Parathyroid adenoma (tissue), 2 donors: Measurements from ENCODE around the gene HOXD13.

ENCODE experiments used
- H2AFZ ChIP-seq: fragments of 300-600 bp; sonication (generic); one replicate; pipeline ENCODE4 v1.7.0; 2017; ENCODE audit warnings: antibody characterized with exemption, mild to moderate bottlenecking
- H3K27ac ChIP-seq: fragments of 300-600 bp; sonication (generic); one replicate; pipeline ENCODE4 v1.7.0; 2017
- H3K27me3 ChIP-seq: fragments of 300-600 bp; sonication (generic); one replicate; pipeline ENCODE4 v1.7.0; 2017; ENCODE audit warnings: low read length; ENCODE audit not compliant: control insufficient read depth, insufficient read depth
- H3K36me3 ChIP-seq: fragments of 300-600 bp; sonication (generic); one replicate; pipeline ENCODE4 v1.7.0; 2017; ENCODE audit warnings: low read length; ENCODE audit not compliant: control insufficient read depth, insufficient read depth
- H3K4me1 ChIP-seq: fragments of 300-600 bp; sonication (generic); one replicate; pipeline ENCODE4 v1.7.0; 2017; ENCODE audit warnings: control low read depth
- H3K4me2 ChIP-seq: fragments of 300-600 bp; sonication (generic); one replicate; pipeline ENCODE4 v1.7.0; 2017; ENCODE audit warnings: low read length
- H3K4me3 ChIP-seq: fragments of 300-600 bp; sonication (generic); one replicate; pipeline ENCODE4 v1.7.0; 2017; ENCODE audit warnings: low read depth, low read length
- H3K79me2 ChIP-seq: fragments of 300-600 bp; sonication (generic); one replicate; pipeline ENCODE4 v1.7.0; 2017; ENCODE audit warnings: control low read depth
- H3K9ac ChIP-seq: fragments of 300-600 bp; sonication (generic); one replicate; pipeline ENCODE4 v1.7.0; 2017; ENCODE audit warnings: mild to moderate bottlenecking
- H3K9me3 ChIP-seq: fragments of 300-600 bp; sonication (generic); one replicate; pipeline ENCODE4 v1.7.0; 2017; ENCODE audit warnings: low read length; ENCODE audit not compliant: control insufficient read depth
- CTCF ChIP-seq: fragments of 300-600 bp; sonication (generic); IDR thresholded peaks from one replicate; pipeline ENCODE4 v1.7.0; 2017; ENCODE audit warnings: antibody characterized with exemption, mild to moderate bottlenecking
- donor health status: primary hyperparathyroidism.

The HOXD13 gene

GRCh38 chr2:176138923-176139660 is 46.6 kb downstream of the HOXD13 start:
- Histone ChIP-seq H3K4me2 (no peak overlapping the region), H3K27me3 (peaks cover 22% of the 10 kb centered on the region), H3K36me3 (no peaks in the 10 kb centered on the region), H3K4me3 (no peak overlapping the region), H2AFZ (no peak overlapping the region), H3K9me3 (no peaks in the 10 kb centered on the region), H3K27ac (no peak overlapping the region), H3K9ac (no peak overlapping the region), H3K4me1 (no peaks in the 10 kb centered on the region), H3K79me2 (no peaks in the 10 kb centered on the region)
- TF ChIP-seq CTCF = no peak

GRCh38 chr2:176139661-176140512 is 47.4 kb downstream of the HOXD13 start:
- no peaks in the 10 kb centered on the region for H3K79me2 ChIP-seq
- H3K4me2 ChIP-seq = no peak overlapping the region
- H3K27ac ChIP-seq = no peak overlapping the region
- H3K27me3 ChIP-seq = peaks cover 22% of the 10 kb centered on the region
- no peaks in the 10 kb centered on the region for H3K9me3 ChIP-seq
- H3K36me3 ChIP-seq = no peaks in the 10 kb centered on the region
- no peak overlapping the region for H3K9ac ChIP-seq
- no peak overlapping the region for H2AFZ ChIP-seq
- H3K4me3 ChIP-seq = no peak overlapping the region
- no peaks in the 10 kb centered on the region for H3K4me1 ChIP-seq
- TF ChIP-seq CTCF = no peak

- Histone ChIP-seq H2AFZ (peak overlapping the region; percentile 45), H3K79me2 (no peaks in the 10 kb centered on the region), H3K27me3 (peaks cover 18% of the 10 kb centered on the region), H3K4me2 (peak overlapping the region; percentile 17), H3K9ac (no peak overlapping the region), H3K4me3 (peak overlapping the region; percentile 25), H3K27ac (no peak overlapping the region), H3K4me1 (no peaks in the 10 kb centered on the region), H3K36me3 (no peaks in the 10 kb centered on the region), H3K9me3 (no peaks in the 10 kb centered on the region)
- TF ChIP-seq CTCF = peak; percentile 8
Observed at GRCh38 chr2:176140513-176141317, 48.2 kb downstream of the HOXD13 start.

GRCh38 chr2:176142281-176142680 is 49.8 kb downstream of the HOXD13 start:
- H3K27ac ChIP-seq = no peak overlapping the region
- no peaks in the 10 kb centered on the region for H3K4me1 ChIP-seq
- no peaks in the 10 kb centered on the region for H3K36me3 ChIP-seq
- no peak overlapping the region for H3K4me2 ChIP-seq
- no peak overlapping the region for H3K9ac ChIP-seq
- no peaks in the 10 kb centered on the region for H3K79me2 ChIP-seq
- TF ChIP-seq CTCF = no peak
- no peak overlapping the region for H2AFZ ChIP-seq
- H3K27me3 ChIP-seq = peaks cover 8% of the 10 kb centered on the region
- no peak overlapping the region for H3K4me3 ChIP-seq
- no peaks in the 10 kb centered on the region for H3K9me3 ChIP-seq
